Trophoblast cell (in vitro differentiated cells and primary cell): ENCODE data around the gene EVX1.

Source experiments
- DNase-seq, 2 donors: peaks; one replicate each; pipeline ENCODE4 v3.0.0-alpha.2; 2016
- H2AFZ ChIP-seq: 2 replicates; pipeline ENCODE4 v1.6.1; 2013; ENCODE audit warnings: low read length, moderate library complexity, mild to moderate bottlenecking; ENCODE audit not compliant: insufficient read depth, poor library complexity
- H2AK5ac ChIP-seq: 2 replicates; pipeline ENCODE4 v1.6.1; 2013; ENCODE audit warnings: mild to moderate bottlenecking, low read length
- H2BK120ac ChIP-seq: 2 replicates; pipeline ENCODE4 v1.6.1; 2013; ENCODE audit warnings: low read length, mild to moderate bottlenecking, moderate library complexity; ENCODE audit not compliant: insufficient read depth, poor library complexity
- H2BK12ac ChIP-seq: 2 replicates; pipeline ENCODE4 v1.6.1; 2013; ENCODE audit warnings: mild to moderate bottlenecking, low read length, moderate library complexity
- H2BK5ac ChIP-seq: 2 replicates; pipeline ENCODE4 v1.6.1; 2013; ENCODE audit warnings: low read length, low read depth, moderate library complexity, mild to moderate bottlenecking; ENCODE audit not compliant: poor library complexity
- H3K14ac ChIP-seq: 2 replicates; pipeline ENCODE4 v1.6.1; 2013; ENCODE audit warnings: mild to moderate bottlenecking, low read length
- H3K18ac ChIP-seq: 2 replicates; pipeline ENCODE4 v1.6.1; 2013; ENCODE audit warnings: mild to moderate bottlenecking, low read length
- H3K23ac ChIP-seq: 2 replicates; pipeline ENCODE4 v1.6.1; 2013; ENCODE audit warnings: low read length
- H3K27ac ChIP-seq: 2 replicates; pipeline ENCODE4 v1.5.1; 2013; ENCODE audit warnings: low read depth, mild to moderate bottlenecking, inconsistent platforms, low read length, moderate library complexity
- H3K27me3 ChIP-seq: 2 replicates; pipeline ENCODE4 v1.6.1; 2013; ENCODE audit warnings: inconsistent platforms, mild to moderate bottlenecking, low read length, moderate library complexity; ENCODE audit not compliant: insufficient read depth
- H3K36me3 ChIP-seq, 2 experiments: 1 replicate in 1 of 2; 2 replicates in 1 of 2; pipeline ENCODE4 v1.6.1; 2013; ENCODE audit warnings: low read length in 2 of 2, mild to moderate bottlenecking in 2 of 2, moderate library complexity in 1 of 2; ENCODE audit not compliant: insufficient read depth in 2 of 2, control insufficient read depth in 1 of 2
- H3K4ac ChIP-seq: 2 replicates; pipeline ENCODE4 v1.6.1; 2013; ENCODE audit warnings: low read depth, mild to moderate bottlenecking, low read length, moderate library complexity
- H3K4me1 ChIP-seq, 2 experiments: 1 replicate in 1 of 2; 2 replicates in 1 of 2; pipeline ENCODE4 v1.6.1; 2013; ENCODE audit warnings: low read length in 2 of 2, mild to moderate bottlenecking in 2 of 2, moderate library complexity in 1 of 2; ENCODE audit not compliant: insufficient read depth in 2 of 2, control insufficient read depth in 1 of 2
- H3K4me2 ChIP-seq: 2 replicates; pipeline ENCODE4 v1.6.1; 2013; ENCODE audit warnings: inconsistent platforms, mild to moderate bottlenecking, low read length, moderate library complexity
- H3K4me3 ChIP-seq: 2 replicates; pipeline ENCODE4 v1.5.1; 2013; ENCODE audit warnings: mild to moderate bottlenecking, low read depth, low read length, inconsistent platforms
- H3K79me1 ChIP-seq: one replicate; pipeline ENCODE4 v1.6.1; 2013; ENCODE audit warnings: low read length
- H3K79me2 ChIP-seq: 2 replicates; pipeline ENCODE4 v1.6.1; 2013; ENCODE audit warnings: low read length, mild to moderate bottlenecking; ENCODE audit not compliant: control insufficient read depth, insufficient read depth, poor library complexity
- H3K9ac ChIP-seq: 2 replicates; pipeline ENCODE4 v1.6.1; 2013; ENCODE audit warnings: mild to moderate bottlenecking, low read length
- H3K9me3 ChIP-seq: 2 replicates; pipeline ENCODE4 v1.6.1; 2013; ENCODE audit warnings: low read depth, mild to moderate bottlenecking, control low read depth, inconsistent platforms, low read length; ENCODE audit not compliant: insufficient read depth
- H4K12ac ChIP-seq: 2 replicates; pipeline ENCODE4 v1.6.1; 2013; ENCODE audit warnings: low read depth, mild to moderate bottlenecking, low read length, moderate library complexity
- H4K8ac ChIP-seq: 2 replicates; pipeline ENCODE4 v1.6.1; 2013; ENCODE audit warnings: low read depth, mild to moderate bottlenecking, low read length, moderate library complexity
- H4K91ac ChIP-seq: one replicate; pipeline ENCODE4 v1.6.1; 2013; ENCODE audit warnings: low read depth, mild to moderate bottlenecking, low read length, moderate library complexity
- WGBS: extraction: QIAGEN DNeasy Blood & Tissue Kit; methylation state at CpG from one replicate; pipeline ENCODE4 v1.1.7; 2013; ENCODE audit warnings: missing lambda C conversion rate; ENCODE audit not compliant: insufficient read length, insufficient coverage; ENCODE audit errors: extremely low coverage; 5-methylcytosine and 5-hydroxymethylcytosine counted together

EVX1 gene

GRCh38 chr7:27202862-27203134, 39.8 kb upstream of the EVX1 start:
- Histone ChIP-seq H3K79me1 (no peaks in the 10 kb centered on the region), H3K27ac (no peak overlapping the region), H2AK5ac (no peak overlapping the region), H4K91ac (no peak overlapping the region), H3K4me2 (no peak overlapping the region), H3K27me3 (peaks cover 86% of the 10 kb centered on the region), H3K4me3 (no peak overlapping the region), H3K18ac (no peak overlapping the region), H3K9ac (no peak overlapping the region), H2AFZ (no peak overlapping the region), H3K9me3 (peaks cover 15% of the 10 kb centered on the region), H3K4me1 (peaks cover 16 to 20% of the 10 kb centered on the region in 2 experiments), H3K79me2 (no peaks in the 10 kb centered on the region), H2BK5ac (no peak overlapping the region), H4K12ac (no peak overlapping the region), H3K14ac (no peak overlapping the region), H3K23ac (no peak overlapping the region), H2BK120ac (no peak overlapping the region), H3K36me3 (no peaks in the 10 kb centered on the region), H3K4ac (no peak overlapping the region), H2BK12ac (no peak overlapping the region), H4K8ac (no peak overlapping the region)
- no peak for DNase-seq
- no CpG with 5 or more reads among the region's 3 CpGs for WGBS

- Histone ChIP-seq H3K4me1 (peaks cover 16 to 20% of the 10 kb centered on the region in 2 experiments), H3K23ac (no peak overlapping the region), H3K4ac (no peak overlapping the region), H3K27me3 (peaks cover 86% of the 10 kb centered on the region), H3K18ac (no peak overlapping the region), H4K91ac (no peak overlapping the region), H3K79me1 (no peaks in the 10 kb centered on the region), H2AFZ (no peak overlapping the region), H3K9ac (no peak overlapping the region), H2BK120ac (no peak overlapping the region), H3K79me2 (no peaks in the 10 kb centered on the region), H3K27ac (no peak overlapping the region), H2AK5ac (no peak overlapping the region), H3K4me2 (no peak overlapping the region), H3K36me3 (no peaks in the 10 kb centered on the region), H4K8ac (no peak overlapping the region), H3K4me3 (no peak overlapping the region), H3K9me3 (peaks cover 15% of the 10 kb centered on the region), H3K14ac (no peak overlapping the region), H2BK5ac (no peak overlapping the region), H4K12ac (no peak overlapping the region), H2BK12ac (no peak overlapping the region)
- DNase-seq = no peak
- no CpG with 5 or more reads among the region's 10 CpGs for WGBS
These were observed 39.1 kb upstream of the EVX1 start for GRCh38 chr7:27203365-27203953.

GRCh38 chr7:27203964-27204594, 38.5 kb upstream of the EVX1 start:
- peaks cover 85% of the 10 kb centered on the region for H3K27me3 ChIP-seq
- no peak overlapping the region for H3K4me3 ChIP-seq
- H3K4me1 ChIP-seq = peaks cover 14 to 17% of the 10 kb centered on the region in 2 experiments
- no peaks in the 10 kb centered on the region for H3K79me2 ChIP-seq
- H2AK5ac ChIP-seq = no peak overlapping the region
- H3K4me2 ChIP-seq = no peak overlapping the region
- no peak overlapping the region for H2BK5ac ChIP-seq
- H2BK12ac ChIP-seq = no peak overlapping the region
- H4K8ac ChIP-seq = no peak overlapping the region
- H4K91ac ChIP-seq = no peak overlapping the region
- H3K27ac ChIP-seq = no peak overlapping the region
- no peak overlapping the region for H3K14ac ChIP-seq
- no peak overlapping the region for H2AFZ ChIP-seq
- no peaks in the 10 kb centered on the region for H3K79me1 ChIP-seq
- no peaks in the 10 kb centered on the region for H3K36me3 ChIP-seq
- no peak for DNase-seq
- no peak overlapping the region for H3K9ac ChIP-seq
- no peak overlapping the region for H3K4ac ChIP-seq
- H2BK120ac ChIP-seq = no peak overlapping the region
- no peak overlapping the region for H4K12ac ChIP-seq
- no peak overlapping the region for H3K23ac ChIP-seq
- no peak overlapping the region for H3K18ac ChIP-seq
- peaks cover 12% of the 10 kb centered on the region for H3K9me3 ChIP-seq
- WGBS = no CpG with 5 or more reads among the region's 4 CpGs

GRCh38 chr7:27204851-27205322, 37.7 kb upstream of the EVX1 start:
- H2AK5ac ChIP-seq = no peak overlapping the region
- H3K27me3 ChIP-seq = peaks cover 77% of the 10 kb centered on the region
- peak in 1 of 2 donors; percentile 20 for DNase-seq
- no peak overlapping the region for H2AFZ ChIP-seq
- H4K12ac ChIP-seq = no peak overlapping the region
- no peak overlapping the region for H3K27ac ChIP-seq
- no peak overlapping the region for H3K14ac ChIP-seq
- peak overlapping the region; percentile 8 for H3K4me3 ChIP-seq
- no peaks in the 10 kb centered on the region for H3K79me1 ChIP-seq
- H3K36me3 ChIP-seq = no peaks in the 10 kb centered on the region
- no peak overlapping the region for H2BK12ac ChIP-seq
- no peak overlapping the region for H3K4ac ChIP-seq
- H3K23ac ChIP-seq = no peak overlapping the region
- H4K91ac ChIP-seq = no peak overlapping the region
- H2BK5ac ChIP-seq = no peak overlapping the region
- WGBS = no CpG with 5 or more reads among the region's 41 CpGs
- H3K9ac ChIP-seq = no peak overlapping the region
- peak overlapping the region; percentile 44 for H3K4me2 ChIP-seq
- peaks cover 12% of the 10 kb centered on the region for H3K9me3 ChIP-seq
- H3K4me1 ChIP-seq = peaks cover 11 to 17% of the 10 kb centered on the region in 2 experiments
- no peak overlapping the region for H3K18ac ChIP-seq
- H4K8ac ChIP-seq = no peak overlapping the region
- no peak overlapping the region for H2BK120ac ChIP-seq
- H3K79me2 ChIP-seq = no peaks in the 10 kb centered on the region
